Activated CD4-positive, CD25-positive, alpha-beta regulatory T cell treated with anti-CD3 and anti-CD28 coated beads, Interleukin-2, amount 50 U/mL, for 16 hours (primary cell): ENCODE measurements around the gene CYB5RL.

Experiments used
- DNase-seq: peaks from one replicate; pipeline ENCODE4 v3.0.0-alpha.2; 2020; ENCODE audit warnings: low read depth, low spot score

CYB5RL gene

GRCh38 chr1:54159733-54160316 is 40.0 kb downstream of the CYB5RL start:
- DNase-seq, result no peak

GRCh38 chr1:54158071-54158470 is 41.8 kb downstream of the CYB5RL start:
- DNase-seq, result no peak

- DNase-seq, result no peak
Observed at GRCh38 chr1:54157401-54157800, 42.4 kb downstream of the CYB5RL start.

- no peak for DNase-seq
Observed at GRCh38 chr1:54156986-54157385, 42.8 kb downstream of the CYB5RL start.

- DNase-seq, result no peak
Observed at GRCh38 chr1:54156201-54156600, 43.6 kb downstream of the CYB5RL start.

GRCh38 chr1:54153535-54154439 is 46.0 kb downstream of the CYB5RL start:
- DNase-seq, result no peak

GRCh38 chr1:54152696-54153095 is 47.1 kb downstream of the CYB5RL start, which contains the start of gene CDCP2:
Gene CDCP2, minus strand, starts transcription at chr1:54153000. Its CDS starts 78 bp downstream, at chr1:54152922.
- DNase-seq, result no peak

GRCh38 chr1:54151013-54151412 is 48.8 kb downstream of the CYB5RL start:
- DNase-seq, result no peak
